Glutamatergic neuron (in vitro differentiated cells): ENCODE results near the gene KRTAP10-4. TPM values are rescaled to one million over a fixed set of nuclear protein-coding genes. Genes with fewer than 3 reads are reported as not detected.

Experiments used
- DNase-seq: peaks from one replicate; pipeline ENCODE4 v3.0.0; 2022
- H3K27ac Mint-ChIP-seq: one replicate; pipeline ENCODE4 v1.8.0; 2020; ENCODE audit warnings: mild to moderate bottlenecking, mixed read lengths, inconsistent platforms; ENCODE audit not compliant: unreplicated experiment
- H3K27me3 Mint-ChIP-seq: one replicate; pipeline ENCODE4 v1.8.0; 2020; ENCODE audit warnings: mild to moderate bottlenecking, moderate library complexity, mixed read lengths, inconsistent platforms; ENCODE audit not compliant: unreplicated experiment
- H3K36me3 Mint-ChIP-seq: one replicate; pipeline ENCODE4 v1.8.0; 2020; ENCODE audit warnings: mild to moderate bottlenecking, mixed read lengths, inconsistent platforms; ENCODE audit not compliant: unreplicated experiment
- H3K4me1 Mint-ChIP-seq: one replicate; pipeline ENCODE4 v1.8.0; 2020; ENCODE audit warnings: mild to moderate bottlenecking, low read depth, mixed read lengths, inconsistent platforms; ENCODE audit not compliant: unreplicated experiment
- H3K4me3 Mint-ChIP-seq: one replicate; pipeline ENCODE4 v1.8.0; 2020; ENCODE audit warnings: mild to moderate bottlenecking, mixed read lengths, inconsistent platforms; ENCODE audit not compliant: unreplicated experiment
- H3K9me3 Mint-ChIP-seq: one replicate; pipeline ENCODE4 v1.8.0; 2020; ENCODE audit warnings: mild to moderate bottlenecking, moderate library complexity, mixed read lengths, inconsistent platforms; ENCODE audit not compliant: unreplicated experiment
- CTCF ChIP-seq: fragments of 200-600 bp; sonication (generic); IDR thresholded peaks from one replicate; pipeline ENCODE4 v1.5.0; 2021; ENCODE audit not compliant: partially characterized antibody, unreplicated experiment
- total RNA-seq: library from RNA; stranded (reverse); fragmentation: NEBNext Ultra II Directional; extraction: Animal tissue kit (Norgen Biotek cat#: 25700); gene quantifications from one replicate; pipeline ENCODE4 v1.2.1, GENCODE V29; 2021; ENCODE audit not compliant: unreplicated experiment

Gene KRTAP10-4
- total RNA-seq, 1 donor from 2014 or later = not detected

- peaks cover 7% of the 10 kb centered on the region for H3K27me3 Mint-ChIP-seq
- DNase-seq = no peak
- no peak for TF ChIP-seq CTCF
- H3K4me1 Mint-ChIP-seq = no peaks in the 10 kb centered on the region
- H3K36me3 Mint-ChIP-seq = peaks cover 17% of the 10 kb centered on the region
- H3K27ac Mint-ChIP-seq = no peak overlapping the region
- no peak overlapping the region for H3K4me3 Mint-ChIP-seq
- peaks cover 17% of the 10 kb centered on the region for H3K9me3 Mint-ChIP-seq
Observed at GRCh38 chr21:44568261-44568660, 5.3 kb upstream of the KRTAP10-4 start.

- Mint-ChIP-seq H3K4me3 (no peak overlapping the region), H3K9me3 (peaks cover 17% of the 10 kb centered on the region), H3K27ac (no peak overlapping the region), H3K27me3 (peaks cover 7% of the 10 kb centered on the region), H3K36me3 (peaks cover 17% of the 10 kb centered on the region), H3K4me1 (no peaks in the 10 kb centered on the region)
- DNase-seq = no peak
- TF ChIP-seq CTCF = no peak
Observed at GRCh38 chr21:44568667-44569556, 4.6 kb upstream of the KRTAP10-4 start.

GRCh38 chr21:44569861-44570517, 3.5 kb upstream of the KRTAP10-4 start:
- H3K27ac Mint-ChIP-seq = no peak overlapping the region
- H3K36me3 Mint-ChIP-seq = peaks cover 17% of the 10 kb centered on the region
- no peak for TF ChIP-seq CTCF
- H3K4me3 Mint-ChIP-seq = no peak overlapping the region
- peaks cover 10% of the 10 kb centered on the region for H3K27me3 Mint-ChIP-seq
- no peak for DNase-seq
- no peaks in the 10 kb centered on the region for H3K4me1 Mint-ChIP-seq
- H3K9me3 Mint-ChIP-seq = peaks cover 21% of the 10 kb centered on the region

- no peak overlapping the region for H3K4me3 Mint-ChIP-seq
- H3K27me3 Mint-ChIP-seq = peaks cover 10% of the 10 kb centered on the region
- peaks cover 28% of the 10 kb centered on the region for H3K36me3 Mint-ChIP-seq
- no peak for TF ChIP-seq CTCF
- peaks cover 29% of the 10 kb centered on the region for H3K9me3 Mint-ChIP-seq
- no peak for DNase-seq
- no peak overlapping the region for H3K27ac Mint-ChIP-seq
- H3K4me1 Mint-ChIP-seq = no peaks in the 10 kb centered on the region
Observed at GRCh38 chr21:44571296-44571695, 2.2 kb upstream of the KRTAP10-4 start.
